Left lung (tissue), 10 donors: ENCODE results near the gene PCSK5. TPM values are rescaled to one million over a fixed set of nuclear protein-coding genes. Genes with fewer than 3 reads are reported as not detected.

Experiments
- ATAC-seq: fragments of 200-7000 bp; cut with Tn5 transposase; one replicate; pipeline ENCODE4 v1.9.1; 2020; ENCODE audit warnings: moderate library complexity
- DNase-seq, 4 donors: peaks; one replicate each; pipeline ENCODE4 v3.0.0-alpha.2; 2013 to 2020
- H3K27ac ChIP-seq, 2 donors: fragments of 200-600 bp; sonication (generic) in 1 of 2; one replicate each; pipeline versions ENCODE4 v1.5.0 to v1.8.0; 2020 to 2021
- H3K27me3 ChIP-seq, 2 donors: fragments of 200-600 bp; sonication (generic) in 1 of 2; one replicate each; pipeline versions ENCODE4 v1.5.0 to v1.8.0; 2020 to 2021
- H3K36me3 ChIP-seq, 2 donors: fragments of 200-600 bp; sonication (generic) in 1 of 2; one replicate each; pipeline versions ENCODE4 v1.5.0 to v1.8.0; 2020 to 2021
- H3K4me1 ChIP-seq, 2 donors: fragments of 200-600 bp; one replicate each; pipeline ENCODE4 v1.8.0; 2021
- H3K4me3 ChIP-seq, 2 donors: fragments of 200-600 bp; sonication (generic) in 1 of 2; one replicate each; pipeline versions ENCODE4 v1.5.0 to v1.8.0; 2020 to 2021; ENCODE audit warnings: mild to moderate bottlenecking in 1 of 2
- H3K9me3 ChIP-seq, 2 donors: fragments of 200-600 bp; sonication (generic) in 1 of 2; one replicate each; pipeline versions ENCODE4 v1.5.0 to v1.8.0; 2020 to 2021
- intact Hi-C, 2 donors: fragments of 100-400 bp; cut with DNase I; formaldehyde crosslinking; loops; one replicate each; pipeline versions ENCODE4 v1.11.2 to v1.14.2; 2022
- polyA plus RNA-seq, 6 donors: library from polyadenylated mRNA; unstranded; fragments of 120-200 nt; gene quantifications; one replicate each; pipeline ENCODE4 v1.2.1, GENCODE V29; 2013; ENCODE audit not compliant: insufficient read length in 6 of 6
- total RNA-seq, 2 donors: library from RNA; stranded (reverse); fragmentation: NEBNext Ultra II Directional; extraction: Animal tissue kit (Norgen Biotek cat#: 25700); gene quantifications; one replicate each; pipeline ENCODE4 v1.2.1, GENCODE V29; 2021
- TF ChIP-seq, protein P1 (sequence below), 2 donors: fragments of 200-600 bp; sonication (generic) in 1 of 2; IDR thresholded peaks; one replicate each; pipeline versions ENCODE4 v1.5.0 to v1.8.0; 2021; ENCODE audit warnings: antibody characterized with exemption in 2 of 2
- donor health status: DM: no; HTN: yes; CAD: no.
- donor health status: DM: no; HTN: no; CAD: no.

The PCSK5 gene
- total and polyA plus RNA-seq, 8 donors = 6.8 to 20.3 (median 11.3) TPM

DNA sequence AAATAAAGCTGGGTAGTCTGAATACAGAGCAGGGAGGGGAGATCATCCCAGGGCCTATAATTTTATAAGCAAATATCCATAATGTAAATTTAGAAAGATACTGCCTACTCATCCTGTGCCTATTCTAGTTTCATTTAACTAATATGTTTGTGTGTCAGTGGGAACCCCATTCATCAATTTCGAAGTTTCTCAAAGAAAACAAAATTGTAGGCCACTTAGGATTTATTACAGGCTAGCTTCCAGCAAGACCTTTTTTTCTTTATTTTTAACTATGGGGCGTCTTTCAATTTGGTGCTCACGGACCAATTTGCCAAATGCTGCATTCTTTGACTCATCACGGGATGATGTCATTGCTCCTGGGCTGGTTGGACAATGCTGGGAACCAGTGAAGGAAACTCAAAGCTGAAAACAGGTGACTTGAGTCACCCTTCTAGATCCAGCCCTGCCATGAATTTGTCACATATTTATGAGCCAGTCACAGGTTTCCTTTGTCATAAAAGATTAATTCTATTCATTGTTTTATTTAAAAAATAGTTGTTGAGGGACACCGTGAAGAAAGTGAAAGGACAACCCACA is 13.4 kb downstream of the PCSK5 start:
- Histone ChIP-seq H3K27ac (no peak overlapping the region), H3K4me1 (no peaks in the 10 kb centered on the region), H3K36me3 (no peaks in the 10 kb centered on the region), H3K4me3 (no peak overlapping the region), H3K9me3 (no peaks in the 10 kb centered on the region), H3K27me3 (no peaks in the 10 kb centered on the region)
- ATAC-seq = no peak
- TF ChIP-seq, protein P1, sequence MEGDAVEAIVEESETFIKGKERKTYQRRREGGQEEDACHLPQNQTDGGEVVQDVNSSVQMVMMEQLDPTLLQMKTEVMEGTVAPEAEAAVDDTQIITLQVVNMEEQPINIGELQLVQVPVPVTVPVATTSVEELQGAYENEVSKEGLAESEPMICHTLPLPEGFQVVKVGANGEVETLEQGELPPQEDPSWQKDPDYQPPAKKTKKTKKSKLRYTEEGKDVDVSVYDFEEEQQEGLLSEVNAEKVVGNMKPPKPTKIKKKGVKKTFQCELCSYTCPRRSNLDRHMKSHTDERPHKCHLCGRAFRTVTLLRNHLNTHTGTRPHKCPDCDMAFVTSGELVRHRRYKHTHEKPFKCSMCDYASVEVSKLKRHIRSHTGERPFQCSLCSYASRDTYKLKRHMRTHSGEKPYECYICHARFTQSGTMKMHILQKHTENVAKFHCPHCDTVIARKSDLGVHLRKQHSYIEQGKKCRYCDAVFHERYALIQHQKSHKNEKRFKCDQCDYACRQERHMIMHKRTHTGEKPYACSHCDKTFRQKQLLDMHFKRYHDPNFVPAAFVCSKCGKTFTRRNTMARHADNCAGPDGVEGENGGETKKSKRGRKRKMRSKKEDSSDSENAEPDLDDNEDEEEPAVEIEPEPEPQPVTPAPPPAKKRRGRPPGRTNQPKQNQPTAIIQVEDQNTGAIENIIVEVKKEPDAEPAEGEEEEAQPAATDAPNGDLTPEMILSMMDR (IDR thresholded peaks at IDR 0.05) = no peak
- intact Hi-C loops = no loop called here
- DNase-seq = no peak

- H3K36me3 ChIP-seq = no peaks in the 10 kb centered on the region
- no peaks in the 10 kb centered on the region for H3K4me1 ChIP-seq
- no peak overlapping the region for H3K27ac ChIP-seq
- H3K4me3 ChIP-seq = no peak overlapping the region
- no peak for DNase-seq
- TF ChIP-seq, protein P1 (IDR thresholded peaks at IDR 0.05) = no peak
- no peak for ATAC-seq
- H3K27me3 ChIP-seq = no peaks in the 10 kb centered on the region
- intact Hi-C loops = no loop called here
- H3K9me3 ChIP-seq = no peaks in the 10 kb centered on the region
Observed at GRCh38 chr9:75904364-75904763, 13.9 kb downstream of the PCSK5 start.

DNA sequence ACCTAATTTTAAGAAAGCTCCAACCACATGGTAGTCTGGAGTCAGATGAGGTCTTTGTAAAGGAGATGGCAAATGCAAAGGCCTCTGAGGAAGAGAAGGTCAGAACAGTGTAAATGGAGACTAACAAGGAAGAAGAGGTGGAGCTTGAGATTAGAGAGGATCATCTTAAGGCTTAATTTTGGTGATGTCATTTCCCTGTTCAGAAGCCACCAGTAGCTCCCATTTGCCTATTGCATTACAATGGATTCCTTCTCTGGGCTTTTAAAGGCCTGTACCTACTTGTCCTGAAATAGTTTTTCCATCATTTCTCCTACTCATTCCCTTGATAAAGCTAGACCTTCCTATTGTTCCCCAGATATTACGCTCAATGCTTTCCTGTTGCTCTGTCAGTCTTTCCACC is 16.1 kb downstream of the PCSK5 start:
- Histone ChIP-seq H3K27ac (no peak overlapping the region), H3K4me1 (no peaks in the 10 kb centered on the region), H3K36me3 (no peaks in the 10 kb centered on the region), H3K9me3 (no peaks in the 10 kb centered on the region), H3K27me3 (no peaks in the 10 kb centered on the region), H3K4me3 (no peak overlapping the region)
- DNase-seq = no peak
- intact Hi-C loops = no loop called here
- ATAC-seq = no peak
- TF ChIP-seq, protein P1 (IDR thresholded peaks at IDR 0.05) = no peak

DNA sequence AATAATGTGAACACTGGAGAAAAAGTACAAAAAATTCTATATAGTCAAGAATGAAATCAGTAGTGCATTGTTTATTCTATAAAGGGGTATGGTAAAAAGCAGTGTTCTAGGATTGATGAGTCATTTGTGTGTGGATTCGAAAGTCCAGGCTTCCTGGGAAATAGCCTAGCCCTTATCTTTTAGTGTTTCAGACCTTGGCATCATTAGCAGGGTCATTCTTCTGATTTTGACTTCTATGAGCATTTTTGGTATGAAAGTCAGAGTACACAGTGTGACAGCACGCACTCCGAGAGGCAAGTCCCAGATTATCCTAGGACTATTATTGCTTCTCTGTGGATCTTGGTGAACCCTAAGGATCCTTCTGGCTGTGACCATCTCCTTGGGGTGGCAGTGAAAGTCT is 16.9 kb downstream of the PCSK5 start:
- no peak overlapping the region for H3K27ac ChIP-seq
- intact Hi-C loops = no loop called here
- H3K27me3 ChIP-seq = no peaks in the 10 kb centered on the region
- no peaks in the 10 kb centered on the region for H3K36me3 ChIP-seq
- no peak overlapping the region for H3K4me3 ChIP-seq
- ATAC-seq (no peak), DNase-seq (no peak)
- no peaks in the 10 kb centered on the region for H3K9me3 ChIP-seq
- TF ChIP-seq, protein P1 (IDR thresholded peaks at IDR 0.05) = no peak
- H3K4me1 ChIP-seq = no peaks in the 10 kb centered on the region

DNA sequence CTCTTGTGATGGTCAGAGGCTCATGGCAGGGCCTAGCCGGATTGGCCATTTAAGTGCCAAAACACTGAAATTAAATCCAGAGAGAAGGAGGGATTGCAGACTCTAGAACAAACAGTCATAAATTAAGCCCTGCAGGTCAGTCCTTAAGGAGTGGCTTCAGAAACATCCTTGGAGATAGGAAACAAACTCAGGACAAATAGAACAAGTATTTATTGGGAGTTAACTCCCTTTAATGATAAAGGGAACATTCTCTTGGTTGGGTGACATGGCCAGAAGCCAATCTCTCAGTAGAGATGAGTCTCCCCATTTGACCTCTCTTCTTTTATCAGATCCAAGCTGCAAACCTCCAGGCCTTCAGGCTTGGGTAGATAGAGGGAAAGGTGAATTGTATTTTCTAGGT is 17.4 kb downstream of the PCSK5 start:
- TF ChIP-seq, protein P1 (IDR thresholded peaks at IDR 0.05) = no peak
- H3K4me1 ChIP-seq = no peaks in the 10 kb centered on the region
- no peak overlapping the region for H3K27ac ChIP-seq
- no peak overlapping the region for H3K4me3 ChIP-seq
- no peaks in the 10 kb centered on the region for H3K27me3 ChIP-seq
- H3K36me3 ChIP-seq = no peaks in the 10 kb centered on the region
- ATAC-seq (no peak), DNase-seq (no peak)
- intact Hi-C loops = no loop called here
- no peaks in the 10 kb centered on the region for H3K9me3 ChIP-seq
